Measurements from ENCODE around the gene TBC1D10B.

Gene TBC1D10B

DNA sequence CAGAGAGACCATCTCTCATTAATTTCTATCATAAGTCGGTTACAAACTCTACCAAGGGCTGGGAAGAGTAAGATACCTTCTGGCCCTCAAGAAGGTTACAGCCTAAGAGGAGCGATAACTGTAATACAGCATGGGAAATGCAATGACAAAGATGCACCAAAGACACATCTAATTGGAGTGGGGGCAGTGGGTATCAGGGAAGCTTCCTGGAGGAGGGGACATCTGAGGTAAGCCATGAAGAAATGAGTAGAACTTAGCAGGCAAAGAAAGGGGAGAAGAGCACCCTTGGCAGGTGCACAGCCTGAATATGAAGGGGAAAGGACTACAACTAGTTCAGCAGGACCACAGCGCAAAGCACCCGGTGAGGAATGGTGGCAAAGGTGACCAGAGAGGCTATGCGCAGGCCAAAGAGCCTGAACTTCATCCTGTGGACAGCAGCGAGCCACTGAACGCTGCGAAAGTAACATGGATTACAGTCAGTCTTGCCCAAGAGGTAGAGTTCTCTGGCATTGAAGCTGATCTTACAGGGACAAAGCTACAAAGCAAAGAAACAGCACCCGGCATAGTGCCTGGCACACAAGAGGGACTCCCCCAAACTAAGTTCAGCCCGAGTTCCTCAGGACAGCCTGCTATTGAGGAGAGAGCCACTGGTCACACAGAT, 2.8 kb downstream of the TBC1D10B start:
- Histone ChIP-seq H3K36me3 (peaks cover 42% of the 10 kb centered on the region), H3K4me3 (ENCODE audit: low read depth in 1 of 2, low read length in 1 of 2) (peak overlapping the region; percentile 81 to 96), H3K9me3 (no peaks in the 10 kb centered on the region), H3K27ac (peak overlapping the region; percentile 89), H3K4me1 (ENCODE audit: control insufficient read depth in 1 of 2, insufficient read depth in 1 of 2, low read depth in 1 of 2, low read length in 1 of 2) (peaks cover 34 to 39% of the 10 kb centered on the region in 2 experiments), H3K27me3 (no peaks in the 10 kb centered on the region)
- TF ChIP-seq, protein P1, sequence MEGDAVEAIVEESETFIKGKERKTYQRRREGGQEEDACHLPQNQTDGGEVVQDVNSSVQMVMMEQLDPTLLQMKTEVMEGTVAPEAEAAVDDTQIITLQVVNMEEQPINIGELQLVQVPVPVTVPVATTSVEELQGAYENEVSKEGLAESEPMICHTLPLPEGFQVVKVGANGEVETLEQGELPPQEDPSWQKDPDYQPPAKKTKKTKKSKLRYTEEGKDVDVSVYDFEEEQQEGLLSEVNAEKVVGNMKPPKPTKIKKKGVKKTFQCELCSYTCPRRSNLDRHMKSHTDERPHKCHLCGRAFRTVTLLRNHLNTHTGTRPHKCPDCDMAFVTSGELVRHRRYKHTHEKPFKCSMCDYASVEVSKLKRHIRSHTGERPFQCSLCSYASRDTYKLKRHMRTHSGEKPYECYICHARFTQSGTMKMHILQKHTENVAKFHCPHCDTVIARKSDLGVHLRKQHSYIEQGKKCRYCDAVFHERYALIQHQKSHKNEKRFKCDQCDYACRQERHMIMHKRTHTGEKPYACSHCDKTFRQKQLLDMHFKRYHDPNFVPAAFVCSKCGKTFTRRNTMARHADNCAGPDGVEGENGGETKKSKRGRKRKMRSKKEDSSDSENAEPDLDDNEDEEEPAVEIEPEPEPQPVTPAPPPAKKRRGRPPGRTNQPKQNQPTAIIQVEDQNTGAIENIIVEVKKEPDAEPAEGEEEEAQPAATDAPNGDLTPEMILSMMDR (IDR thresholded peaks at IDR 0.05), result no peak

DNA sequence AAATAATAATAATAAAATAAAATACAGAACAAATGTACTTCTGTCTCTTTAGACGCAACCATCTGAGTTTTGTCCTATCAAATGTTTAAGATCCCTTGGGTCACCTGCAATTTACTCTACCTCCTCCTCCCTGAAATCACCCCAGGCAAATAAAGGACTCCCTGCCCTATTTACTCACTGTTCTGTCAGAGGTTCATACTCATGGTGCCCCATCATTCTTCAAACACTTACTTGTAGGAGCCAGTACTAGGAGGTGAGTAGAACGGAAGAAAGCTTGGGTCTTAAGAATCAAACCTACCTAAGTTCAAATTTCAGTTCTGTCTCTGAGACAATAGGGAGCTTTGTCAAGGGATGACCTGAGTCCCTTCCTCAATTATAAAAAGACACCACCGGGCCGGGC, 3.8 kb downstream of the TBC1D10B start:
- TF ChIP-seq, protein P1 (IDR thresholded peaks at IDR 0.05), result no peak
- no peak overlapping the region for H3K4me3 ChIP-seq (ENCODE audit: low read depth in 1 of 2, low read length in 1 of 2)
- H3K36me3 ChIP-seq, result peaks cover 52% of the 10 kb centered on the region
- peaks cover 33 to 37% of the 10 kb centered on the region in 2 experiments for H3K4me1 ChIP-seq (ENCODE audit: control insufficient read depth in 1 of 2, insufficient read depth in 1 of 2, low read depth in 1 of 2, low read length in 1 of 2)
- peak overlapping the region; percentile 23 for H3K27ac ChIP-seq
- no peaks in the 10 kb centered on the region for H3K9me3 ChIP-seq
- no peaks in the 10 kb centered on the region for H3K27me3 ChIP-seq

DNA sequence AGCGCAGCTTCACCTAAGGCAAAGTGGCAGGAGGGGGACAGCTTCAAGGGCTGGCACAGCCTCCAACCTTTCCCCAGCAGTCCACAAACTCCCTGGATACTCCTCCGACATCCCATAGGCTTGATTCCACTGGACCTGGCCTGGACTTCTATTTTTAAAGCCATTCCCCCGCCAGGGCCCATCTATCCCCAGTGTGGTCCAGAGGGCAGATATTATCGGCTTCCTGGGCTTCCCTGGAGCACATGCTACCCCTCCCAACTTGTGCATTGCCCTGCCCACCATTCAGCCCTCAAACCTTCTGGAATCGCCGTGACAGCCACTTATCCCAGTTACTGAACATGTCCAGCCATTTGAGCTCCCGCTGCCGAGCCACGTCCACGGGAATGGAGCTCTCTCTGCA, 5.1 kb downstream of the TBC1D10B start:
- no peak overlapping the region for H3K27ac ChIP-seq
- no peaks in the 10 kb centered on the region for H3K9me3 ChIP-seq
- no peaks in the 10 kb centered on the region for H3K27me3 ChIP-seq
- H3K4me3 ChIP-seq (ENCODE audit: low read depth in 1 of 2, low read length in 1 of 2), result no peak overlapping the region
- H3K4me1 ChIP-seq (ENCODE audit: control insufficient read depth in 1 of 2, insufficient read depth in 1 of 2, low read depth in 1 of 2, low read length in 1 of 2), result peaks cover 27 to 31% of the 10 kb centered on the region in 2 experiments
- TF ChIP-seq, protein P1 (IDR thresholded peaks at IDR 0.05), result no peak
- H3K36me3 ChIP-seq, result peaks cover 64% of the 10 kb centered on the region

DNA sequence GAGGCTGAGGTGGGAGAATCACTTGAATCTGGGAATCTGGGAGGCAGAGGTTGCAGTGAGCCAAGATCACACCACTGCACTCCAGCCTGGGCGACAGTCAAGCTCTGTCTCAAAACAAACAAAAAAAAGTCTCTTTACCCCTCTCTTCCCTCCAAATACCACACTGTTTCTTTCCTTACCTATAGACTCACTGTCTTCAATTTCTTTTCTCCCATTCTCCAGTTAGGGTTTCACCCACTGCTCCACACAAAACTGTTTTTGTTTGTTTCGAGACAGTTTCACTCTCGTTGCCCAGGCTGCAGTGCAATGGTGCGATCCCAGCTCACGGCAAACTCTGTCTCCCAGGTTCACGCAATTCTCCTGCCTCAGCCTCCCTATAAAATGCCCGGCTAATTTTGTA, 9.1 kb downstream of the TBC1D10B start:
- H3K36me3 ChIP-seq, result peaks cover 94% of the 10 kb centered on the region
- no peaks in the 10 kb centered on the region for H3K27me3 ChIP-seq
- no peak overlapping the region for H3K27ac ChIP-seq
- H3K4me3 ChIP-seq (ENCODE audit: low read depth in 1 of 2, low read length in 1 of 2), result no peak overlapping the region
- TF ChIP-seq, protein P1 (IDR thresholded peaks at IDR 0.05), result no peak
- H3K4me1 ChIP-seq (ENCODE audit: control insufficient read depth in 1 of 2, insufficient read depth in 1 of 2, low read depth in 1 of 2, low read length in 1 of 2), result peaks cover 7 to 9% of the 10 kb centered on the region in 2 experiments
- no peaks in the 10 kb centered on the region for H3K9me3 ChIP-seq

DNA sequence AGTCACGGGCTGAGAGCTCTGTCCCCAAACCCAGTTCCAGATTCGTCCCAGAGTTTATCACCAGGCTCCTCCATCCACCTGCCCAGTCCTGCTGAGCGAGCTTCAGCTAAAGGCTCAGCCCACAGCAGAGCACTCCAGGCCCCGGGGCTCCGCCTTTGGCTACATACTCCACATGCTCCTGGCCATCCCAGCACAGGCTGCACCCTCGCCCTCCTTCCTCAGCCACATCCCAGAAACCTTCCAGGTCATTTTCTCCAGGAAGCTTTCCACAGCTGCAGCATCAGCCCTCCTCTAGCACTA, 10.5 kb downstream of the TBC1D10B start:
- H3K36me3 ChIP-seq, result peaks cover 81% of the 10 kb centered on the region
- H3K4me1 ChIP-seq (ENCODE audit: control insufficient read depth in 1 of 2, insufficient read depth in 1 of 2, low read depth in 1 of 2, low read length in 1 of 2), result peaks cover 15 to 18% of the 10 kb centered on the region in 2 experiments
- H3K4me3 ChIP-seq (ENCODE audit: low read depth in 1 of 2, low read length in 1 of 2), result no peak overlapping the region
- TF ChIP-seq, protein P1 (IDR thresholded peaks at IDR 0.05), result no peak
- no peaks in the 10 kb centered on the region for H3K27me3 ChIP-seq
- H3K9me3 ChIP-seq, result no peaks in the 10 kb centered on the region
- H3K27ac ChIP-seq, result no peak overlapping the region

All from neutrophil (primary cell).